K562 (cell line): Measurements from ENCODE around the gene LCA5L. TPM values are rescaled to one million over a fixed set of nuclear protein-coding genes. Genes with fewer than 3 reads are reported as not detected.
A peak's percentile ranks its signal among the peaks of the same experiment; 100 is the strongest.

ENCODE experiments used
- BCLAF1 ChIP-seq, 2 experiments: fragments of 450-650 bp in 1 of 2; IDR thresholded peaks; 2 replicates each; pipeline ENCODE4 v1.6.1; 2011 to 2017; ENCODE audit warnings: low read depth in 2 of 2, antibody characterized with exemption in 1 of 2, borderline replicate concordance in 1 of 2, low read length in 1 of 2, mild to moderate bottlenecking in 1 of 2, mixed read lengths in 1 of 2; ENCODE audit not compliant: control insufficient read depth in 1 of 2
- GTF2F1 ChIP-seq: IDR thresholded peaks from 2 replicates; pipeline ENCODE4 v1.6.1; 2011; ENCODE audit warnings: low read depth, low read length, improper control_type of control experiment
- MAFG ChIP-seq: fragments of 450-650 bp; conservative IDR thresholded peaks from 2 replicates; pipeline ENCODE4 v1.6.1; 2016; ENCODE audit warnings: missing genetic modification characterization, missing compliant biosample characterization
- SIRT6 ChIP-seq: IDR thresholded peaks from one replicate; pipeline ENCODE4 v1.6.1; 2012; ENCODE audit warnings: low read depth, mild to moderate bottlenecking, control low read depth, inconsistent platforms, low read length, moderate library complexity
- SIX5 ChIP-seq, 2 experiments: IDR thresholded peaks; 2 replicates each; pipeline ENCODE4 v1.6.1; 2011; ENCODE audit warnings: low read length in 2 of 2, borderline replicate concordance in 1 of 2, low read depth in 1 of 2, mild to moderate bottlenecking in 1 of 2, moderate library complexity in 1 of 2; ENCODE audit not compliant: insufficient read depth in 1 of 2
- polyA plus RNA-seq, 8 experiments: library from polyadenylated mRNA; depleted of rRNA in 4 of 8; stranded (reverse) in 5 of 8; unstranded in 3 of 8; fragments of >200 nt; fragmentation: Nextera tagmentation in 2 of 8; fragmentation: Illumina TruSeq in 1 of 8; extraction: Ambion mirVana in 2 of 8; extraction: Trizol in 1 of 8; gene quantifications; 2 replicates each; pipeline versions ENCODE4 v1.2.1 to v1.2.3, GENCODE V29; 2011 to 2014; ENCODE audit warnings: inconsistent platforms in 1 of 8, missing spikeins in 1 of 8
- total RNA-seq, 7 experiments: library from RNA; depleted of rRNA in 6 of 7; stranded (reverse); fragments of >200 nt in 6 of 7; fragmentation: Illumina TruSeq in 2 of 7; extraction: Trizol in 2 of 7; gene quantifications; 2 replicates each; pipeline versions ENCODE4 v1.2.1 to v1.2.3, GENCODE V29; 2011 to 2021; ENCODE audit warnings: low replicate concordance in 1 of 7
- TF ChIP-seq, protein P1 (sequence below): fragments of 200-800 bp; sonication (Bioruptor generic); IDR thresholded peaks from 2 replicates; pipeline ENCODE4 v1.6.1; 2017; ENCODE audit warnings: missing genetic modification characterization, missing compliant biosample characterization
- TF ChIP-seq, protein P2 (sequence below), 2 experiments: fragments of 200-800 bp in 1 of 2; sonication (Bioruptor generic) in 1 of 2; sonication (generic) in 1 of 2; formaldehyde crosslinking in 1 of 2; IDR thresholded peaks in 1 of 2; conservative IDR thresholded peaks in 1 of 2; 2 replicates each; pipeline versions ENCODE4 v1.5.0 to v1.6.1; 2016 to 2020; ENCODE audit warnings: missing compliant biosample characterization in 1 of 2, missing genetic modification characterization in 1 of 2, missing genetic modification reagents in 1 of 2
- TF ChIP-seq, protein P3 (sequence below): sonication (generic); formaldehyde crosslinking; IDR thresholded peaks from 2 replicates; pipeline ENCODE4 v1.8.0; 2023; ENCODE audit warnings: mild to moderate bottlenecking, missing genetic modification reagents
- TF ChIP-seq, protein P4 (sequence below): sonication (generic); formaldehyde crosslinking; IDR thresholded peaks from 2 replicates; pipeline ENCODE4 v1.8.1; 2023; ENCODE audit warnings: mild to moderate bottlenecking, missing genetic modification reagents

LCA5L gene
- total and polyA plus RNA-seq, 9 of the 15 experiments (the other 6 are each of a cell fraction or from before 2014, with no cell fraction given), result 1.8 to 4.9 (median 3.8) TPM

GRCh38 chr21:39379986-39380891, 65.3 kb downstream of the LCA5L start (continued):
- TF ChIP-seq, protein P1, sequence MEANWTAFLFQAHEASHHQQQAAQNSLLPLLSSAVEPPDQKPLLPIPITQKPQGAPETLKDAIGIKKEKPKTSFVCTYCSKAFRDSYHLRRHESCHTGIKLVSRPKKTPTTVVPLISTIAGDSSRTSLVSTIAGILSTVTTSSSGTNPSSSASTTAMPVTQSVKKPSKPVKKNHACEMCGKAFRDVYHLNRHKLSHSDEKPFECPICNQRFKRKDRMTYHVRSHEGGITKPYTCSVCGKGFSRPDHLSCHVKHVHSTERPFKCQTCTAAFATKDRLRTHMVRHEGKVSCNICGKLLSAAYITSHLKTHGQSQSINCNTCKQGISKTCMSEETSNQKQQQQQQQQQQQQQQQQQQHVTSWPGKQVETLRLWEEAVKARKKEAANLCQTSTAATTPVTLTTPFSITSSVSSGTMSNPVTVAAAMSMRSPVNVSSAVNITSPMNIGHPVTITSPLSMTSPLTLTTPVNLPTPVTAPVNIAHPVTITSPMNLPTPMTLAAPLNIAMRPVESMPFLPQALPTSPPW (CRISPR knock-in tag), result peak; percentile 83; the same call in 1 of the 2 replicates
- TF ChIP-seq GTF2F1, result no peak
- TF ChIP-seq SIRT6, result no peak
- TF ChIP-seq, protein P2, sequence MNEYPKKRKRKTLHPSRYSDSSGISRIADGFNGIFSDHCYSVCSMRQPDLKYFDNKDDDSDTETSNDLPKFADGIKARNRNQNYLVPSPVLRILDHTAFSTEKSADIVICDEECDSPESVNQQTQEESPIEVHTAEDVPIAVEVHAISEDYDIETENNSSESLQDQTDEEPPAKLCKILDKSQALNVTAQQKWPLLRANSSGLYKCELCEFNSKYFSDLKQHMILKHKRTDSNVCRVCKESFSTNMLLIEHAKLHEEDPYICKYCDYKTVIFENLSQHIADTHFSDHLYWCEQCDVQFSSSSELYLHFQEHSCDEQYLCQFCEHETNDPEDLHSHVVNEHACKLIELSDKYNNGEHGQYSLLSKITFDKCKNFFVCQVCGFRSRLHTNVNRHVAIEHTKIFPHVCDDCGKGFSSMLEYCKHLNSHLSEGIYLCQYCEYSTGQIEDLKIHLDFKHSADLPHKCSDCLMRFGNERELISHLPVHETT (CRISPR knock-in tag; conservative IDR thresholded peaks at IDR 0.05 in 1 of 2, IDR thresholded peaks at IDR 0.05 in 1 of 2), result 0 out of 4 replicates have a peak, but pooled peaks of 1 of the 2 experiments have one; percentile 61
- TF ChIP-seq MAFG (tag), result no peak
- no peak for TF ChIP-seq BCLAF1 (IDR thresholded peaks at IDR 0.05; ENCODE audit: borderline replicate concordance in 1 of 2, control insufficient read depth in 1 of 2, low read depth in 2 of 2, low read length in 1 of 2)
- TF ChIP-seq, protein P3, sequence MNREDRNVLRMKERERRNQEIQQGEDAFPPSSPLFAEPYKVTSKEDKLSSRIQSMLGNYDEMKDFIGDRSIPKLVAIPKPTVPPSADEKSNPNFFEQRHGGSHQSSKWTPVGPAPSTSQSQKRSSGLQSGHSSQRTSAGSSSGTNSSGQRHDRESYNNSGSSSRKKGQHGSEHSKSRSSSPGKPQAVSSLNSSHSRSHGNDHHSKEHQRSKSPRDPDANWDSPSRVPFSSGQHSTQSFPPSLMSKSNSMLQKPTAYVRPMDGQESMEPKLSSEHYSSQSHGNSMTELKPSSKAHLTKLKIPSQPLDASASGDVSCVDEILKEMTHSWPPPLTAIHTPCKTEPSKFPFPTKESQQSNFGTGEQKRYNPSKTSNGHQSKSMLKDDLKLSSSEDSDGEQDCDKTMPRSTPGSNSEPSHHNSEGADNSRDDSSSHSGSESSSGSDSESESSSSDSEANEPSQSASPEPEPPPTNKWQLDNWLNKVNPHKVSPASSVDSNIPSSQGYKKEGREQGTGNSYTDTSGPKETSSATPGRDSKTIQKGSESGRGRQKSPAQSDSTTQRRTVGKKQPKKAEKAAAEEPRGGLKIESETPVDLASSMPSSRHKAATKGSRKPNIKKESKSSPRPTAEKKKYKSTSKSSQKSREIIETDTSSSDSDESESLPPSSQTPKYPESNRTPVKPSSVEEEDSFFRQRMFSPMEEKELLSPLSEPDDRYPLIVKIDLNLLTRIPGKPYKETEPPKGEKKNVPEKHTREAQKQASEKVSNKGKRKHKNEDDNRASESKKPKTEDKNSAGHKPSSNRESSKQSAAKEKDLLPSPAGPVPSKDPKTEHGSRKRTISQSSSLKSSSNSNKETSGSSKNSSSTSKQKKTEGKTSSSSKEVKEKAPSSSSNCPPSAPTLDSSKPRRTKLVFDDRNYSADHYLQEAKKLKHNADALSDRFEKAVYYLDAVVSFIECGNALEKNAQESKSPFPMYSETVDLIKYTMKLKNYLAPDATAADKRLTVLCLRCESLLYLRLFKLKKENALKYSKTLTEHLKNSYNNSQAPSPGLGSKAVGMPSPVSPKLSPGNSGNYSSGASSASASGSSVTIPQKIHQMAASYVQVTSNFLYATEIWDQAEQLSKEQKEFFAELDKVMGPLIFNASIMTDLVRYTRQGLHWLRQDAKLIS, result no peak
- no peak for TF ChIP-seq SIX5 (IDR thresholded peaks at IDR 0.05; ENCODE audit: borderline replicate concordance in 1 of 2, insufficient read depth in 1 of 2, low read depth in 1 of 2, low read length in 2 of 2)
- TF ChIP-seq, protein P4, sequence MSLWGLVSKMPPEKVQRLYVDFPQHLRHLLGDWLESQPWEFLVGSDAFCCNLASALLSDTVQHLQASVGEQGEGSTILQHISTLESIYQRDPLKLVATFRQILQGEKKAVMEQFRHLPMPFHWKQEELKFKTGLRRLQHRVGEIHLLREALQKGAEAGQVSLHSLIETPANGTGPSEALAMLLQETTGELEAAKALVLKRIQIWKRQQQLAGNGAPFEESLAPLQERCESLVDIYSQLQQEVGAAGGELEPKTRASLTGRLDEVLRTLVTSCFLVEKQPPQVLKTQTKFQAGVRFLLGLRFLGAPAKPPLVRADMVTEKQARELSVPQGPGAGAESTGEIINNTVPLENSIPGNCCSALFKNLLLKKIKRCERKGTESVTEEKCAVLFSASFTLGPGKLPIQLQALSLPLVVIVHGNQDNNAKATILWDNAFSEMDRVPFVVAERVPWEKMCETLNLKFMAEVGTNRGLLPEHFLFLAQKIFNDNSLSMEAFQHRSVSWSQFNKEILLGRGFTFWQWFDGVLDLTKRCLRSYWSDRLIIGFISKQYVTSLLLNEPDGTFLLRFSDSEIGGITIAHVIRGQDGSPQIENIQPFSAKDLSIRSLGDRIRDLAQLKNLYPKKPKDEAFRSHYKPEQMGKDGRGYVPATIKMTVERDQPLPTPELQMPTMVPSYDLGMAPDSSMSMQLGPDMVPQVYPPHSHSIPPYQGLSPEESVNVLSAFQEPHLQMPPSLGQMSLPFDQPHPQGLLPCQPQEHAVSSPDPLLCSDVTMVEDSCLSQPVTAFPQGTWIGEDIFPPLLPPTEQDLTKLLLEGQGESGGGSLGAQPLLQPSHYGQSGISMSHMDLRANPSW (CRISPR knock-in tag), result 0 out of 2 replicates have a peak, but pooled peaks have one; percentile 71
